ENCODE results near the gene APLP2. TPM values are rescaled to one million over a fixed set of nuclear protein-coding genes. Genes with fewer than 3 reads are reported as not detected.
A peak's percentile ranks its signal among the peaks of the same experiment; 100 is the strongest.

APLP2 gene
- total and polyA plus RNA-seq, 9 donors: 84.7 to 183 (median 140) TPM

DNA sequence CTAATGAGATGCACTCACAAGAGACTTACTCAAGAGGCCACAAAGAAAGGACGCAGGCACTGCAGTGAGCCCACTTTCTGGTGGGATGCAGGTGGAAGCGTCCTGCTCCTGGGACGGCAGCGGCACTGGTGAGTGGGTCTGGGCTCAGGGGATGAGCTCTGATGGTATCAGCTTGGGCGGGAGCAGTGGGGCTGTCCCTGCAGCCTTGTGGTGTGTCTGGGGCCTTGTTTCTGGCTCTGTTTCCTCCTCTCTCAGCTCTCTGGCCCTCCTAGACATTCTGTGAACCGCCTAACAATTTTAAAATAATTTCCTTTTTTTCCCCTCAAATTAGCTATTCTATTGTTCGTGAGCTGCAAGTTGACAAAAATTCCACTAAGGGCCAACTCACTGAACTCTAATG is 81.1 kb downstream of the APLP2 start:
- WGBS (ENCODE audit: insufficient coverage): 86% methylated on average over 5 of the region's 7 CpGs
- Histone ChIP-seq H3K4me3 (ENCODE audit: low read length) (no peak overlapping the region), H3K4me1 (ENCODE audit: control insufficient read depth, insufficient read depth, low read length) (peaks cover 2% of the 10 kb centered on the region), H3K27ac (ENCODE audit: low read length) (no peak overlapping the region), H3K9me3 (replicated peaks; ENCODE audit: control insufficient read depth, low read depth, low read length) (no peaks in the 10 kb centered on the region), H3K36me3 (ENCODE audit: control insufficient read depth, insufficient read depth, low read length) (peaks cover 5% of the 10 kb centered on the region), H3K27me3 (ENCODE audit: control insufficient read depth, insufficient read depth, low read length) (no peaks in the 10 kb centered on the region)
- no peak for DNase-seq

GRCh38 chr11:130151196-130151595 is 81.5 kb downstream of the APLP2 start:
- peaks cover 2% of the 10 kb centered on the region for H3K4me1 ChIP-seq (ENCODE audit: control insufficient read depth, insufficient read depth, low read length)
- no peak overlapping the region for H3K27ac ChIP-seq (ENCODE audit: low read length)
- no peaks in the 10 kb centered on the region for H3K27me3 ChIP-seq (ENCODE audit: control insufficient read depth, insufficient read depth, low read length)
- peaks cover 5% of the 10 kb centered on the region for H3K36me3 ChIP-seq (ENCODE audit: control insufficient read depth, insufficient read depth, low read length)
- no peak overlapping the region for H3K4me3 ChIP-seq (ENCODE audit: low read length)
- no peak for DNase-seq
- no CpG with 5 or more reads among the region's 1 CpG for whole genome bisulfite sequencing (ENCODE audit: insufficient coverage)
- no peaks in the 10 kb centered on the region for H3K9me3 ChIP-seq (replicated peaks; ENCODE audit: control insufficient read depth, low read depth, low read length)

- Histone ChIP-seq H3K9me3 (replicated peaks; ENCODE audit: control insufficient read depth, low read depth, low read length) (no peaks in the 10 kb centered on the region), H3K27me3 (ENCODE audit: control insufficient read depth, insufficient read depth, low read length) (peaks cover 35% of the 10 kb centered on the region), H3K36me3 (ENCODE audit: control insufficient read depth, insufficient read depth, low read length) (no peaks in the 10 kb centered on the region), H3K4me3 (ENCODE audit: low read length) (no peak overlapping the region), H3K4me1 (ENCODE audit: control insufficient read depth, insufficient read depth, low read length) (peaks cover 13% of the 10 kb centered on the region), H3K27ac (ENCODE audit: low read length) (no peak overlapping the region)
- WGBS (ENCODE audit: insufficient coverage): 80% methylated on average over 8 of the region's 11 CpGs
- no peak for DNase-seq
These were observed 86.7 kb downstream of the APLP2 start for GRCh38 chr11:130156108-130157022.

DNA sequence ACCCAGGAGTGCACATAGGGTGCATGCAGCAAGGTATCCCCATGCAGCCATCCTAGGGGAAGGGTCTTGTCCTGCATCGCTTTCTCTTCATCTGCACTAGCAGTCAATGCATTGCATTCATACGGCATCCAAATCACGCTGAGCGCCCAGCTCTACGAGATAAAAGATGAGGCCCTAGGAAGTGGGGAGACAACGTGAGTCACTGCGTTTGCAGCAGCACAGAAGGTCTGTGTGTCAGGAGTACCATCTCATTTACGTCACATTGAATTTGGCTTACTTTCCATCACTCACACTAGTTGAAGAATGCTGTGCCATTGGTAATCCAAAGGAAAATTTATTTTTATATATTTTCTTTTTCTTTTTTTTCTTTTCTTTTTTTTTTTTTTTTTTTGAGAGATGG is 87.4 kb downstream of the APLP2 start:
- no peak overlapping the region for H3K4me3 ChIP-seq (ENCODE audit: low read length)
- WGBS (ENCODE audit: insufficient coverage): 67% methylated on average over 1 of the region's 8 CpGs
- no peak overlapping the region for H3K27ac ChIP-seq (ENCODE audit: low read length)
- DNase-seq: no peak
- no peaks in the 10 kb centered on the region for H3K9me3 ChIP-seq (replicated peaks; ENCODE audit: control insufficient read depth, low read depth, low read length)
- peaks cover 42% of the 10 kb centered on the region for H3K27me3 ChIP-seq (ENCODE audit: control insufficient read depth, insufficient read depth, low read length)
- peaks cover 19% of the 10 kb centered on the region for H3K4me1 ChIP-seq (ENCODE audit: control insufficient read depth, insufficient read depth, low read length)
- no peaks in the 10 kb centered on the region for H3K36me3 ChIP-seq (ENCODE audit: control insufficient read depth, insufficient read depth, low read length)

- no peaks in the 10 kb centered on the region for H3K36me3 ChIP-seq (ENCODE audit: control insufficient read depth, insufficient read depth, low read length)
- peaks cover 20% of the 10 kb centered on the region for H3K4me1 ChIP-seq (ENCODE audit: control insufficient read depth, insufficient read depth, low read length)
- no CpG with 5 or more reads among the region's 3 CpGs for WGBS (ENCODE audit: insufficient coverage)
- H3K4me3 ChIP-seq (ENCODE audit: low read length): no peak overlapping the region
- H3K9me3 ChIP-seq (replicated peaks; ENCODE audit: control insufficient read depth, low read depth, low read length): no peaks in the 10 kb centered on the region
- H3K27me3 ChIP-seq (ENCODE audit: control insufficient read depth, insufficient read depth, low read length): peaks cover 48% of the 10 kb centered on the region
- DNase-seq: no peak
- no peak overlapping the region for H3K27ac ChIP-seq (ENCODE audit: low read length)
These were observed 88.1 kb downstream of the APLP2 start for GRCh38 chr11:130157840-130158239.

- H3K27ac ChIP-seq (ENCODE audit: low read length): no peak overlapping the region
- no peak for DNase-seq
- 71% methylated on average over 14 of the region's 14 CpGs for WGBS (ENCODE audit: insufficient coverage)
- H3K9me3 ChIP-seq (replicated peaks; ENCODE audit: control insufficient read depth, low read depth, low read length): no peaks in the 10 kb centered on the region
- H3K27me3 ChIP-seq (ENCODE audit: control insufficient read depth, insufficient read depth, low read length): peaks cover 56% of the 10 kb centered on the region
- peaks cover 25% of the 10 kb centered on the region for H3K4me1 ChIP-seq (ENCODE audit: control insufficient read depth, insufficient read depth, low read length)
- no peaks in the 10 kb centered on the region for H3K36me3 ChIP-seq (ENCODE audit: control insufficient read depth, insufficient read depth, low read length)
- no peak overlapping the region for H3K4me3 ChIP-seq (ENCODE audit: low read length)
These were observed 89.4 kb downstream of the APLP2 start for GRCh38 chr11:130159139-130159538.

- no peak within 1 kb of the TSS for H3K27ac ChIP-seq (ENCODE audit: low read length)
- no peaks in the 10 kb centered on the region for H3K36me3 ChIP-seq (ENCODE audit: control insufficient read depth, insufficient read depth, low read length)
- 4% methylated on average over 84 of the region's 89 CpGs for WGBS (ENCODE audit: insufficient coverage)
- H3K27me3 ChIP-seq (ENCODE audit: control insufficient read depth, insufficient read depth, low read length): peaks cover 56% of the 10 kb centered on the region
- no peaks in the 10 kb centered on the region for H3K9me3 ChIP-seq (replicated peaks; ENCODE audit: control insufficient read depth, low read depth, low read length)
- DNase-seq: no peak
- no peak within 1 kb of the TSS for H3K4me3 ChIP-seq (ENCODE audit: low read length)
- peaks cover 25% of the 10 kb centered on the region for H3K4me1 ChIP-seq (ENCODE audit: control insufficient read depth, insufficient read depth, low read length)
These were observed 90.2 kb downstream of the APLP2 start, which contains the start of gene ST14 for GRCh38 chr11:130159657-130160497. Gene ST14 (plus strand): TSS chr11:130159782. CDS start chr11:130159980, 198 bp downstream.

- Histone ChIP-seq H3K4me1 (ENCODE audit: control insufficient read depth, insufficient read depth, low read length) (peaks cover 25% of the 10 kb centered on the region), H3K27ac (ENCODE audit: low read length) (no peak overlapping the region), H3K4me3 (ENCODE audit: low read length) (no peak overlapping the region), H3K9me3 (replicated peaks; ENCODE audit: control insufficient read depth, low read depth, low read length) (no peaks in the 10 kb centered on the region), H3K36me3 (ENCODE audit: control insufficient read depth, insufficient read depth, low read length) (no peaks in the 10 kb centered on the region), H3K27me3 (ENCODE audit: control insufficient read depth, insufficient read depth, low read length) (peaks cover 56% of the 10 kb centered on the region)
- WGBS (ENCODE audit: insufficient coverage): 45% methylated on average over 15 of the region's 19 CpGs
- DNase-seq: no peak
These were observed 90.9 kb downstream of the APLP2 start for GRCh38 chr11:130160498-130161155.

- H3K36me3 ChIP-seq (ENCODE audit: control insufficient read depth, insufficient read depth, low read length): no peaks in the 10 kb centered on the region
- WGBS (ENCODE audit: insufficient coverage): 22% methylated on average over 8 of the region's 11 CpGs
- H3K27ac ChIP-seq (ENCODE audit: low read length): no peak overlapping the region
- H3K27me3 ChIP-seq (ENCODE audit: control insufficient read depth, insufficient read depth, low read length): peaks cover 56% of the 10 kb centered on the region
- no peaks in the 10 kb centered on the region for H3K9me3 ChIP-seq (replicated peaks; ENCODE audit: control insufficient read depth, low read depth, low read length)
- peaks cover 25% of the 10 kb centered on the region for H3K4me1 ChIP-seq (ENCODE audit: control insufficient read depth, insufficient read depth, low read length)
- peak; percentile 77 for DNase-seq
- H3K4me3 ChIP-seq (ENCODE audit: low read length): no peak overlapping the region
These were observed 91.9 kb downstream of the APLP2 start for GRCh38 chr11:130161441-130162145.
